GM21619 (cell line): ENCODE data around the gene MEGF6.

Experiments used
- ATAC-seq: cut with Tn5 transposase; IDR thresholded peaks from one replicate; pipeline ENCODE4 v1.9.1; 2021; ENCODE audit not compliant: unreplicated experiment

Gene MEGF6

DNA sequence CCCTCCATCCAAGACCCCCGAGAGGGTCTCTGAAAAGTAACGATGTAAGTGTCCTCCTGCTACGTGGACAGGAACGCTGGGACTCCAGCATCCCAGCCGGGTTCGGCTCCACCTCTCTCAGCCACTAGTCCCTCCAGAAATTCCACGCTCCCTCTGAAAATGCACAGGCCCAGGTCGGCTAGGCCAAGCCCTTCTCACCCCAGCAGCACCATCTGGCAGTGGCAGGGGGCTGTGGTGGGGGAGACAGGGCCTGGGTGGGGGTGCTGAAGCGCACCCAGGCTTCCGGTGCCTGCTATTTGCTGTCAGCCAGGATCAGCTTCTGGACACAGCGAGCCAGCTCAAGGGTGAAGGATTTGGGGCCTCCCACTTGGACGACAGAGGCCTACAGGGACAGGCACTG lies 83.5 kb downstream of the MEGF6 start:
- no peak for ATAC-seq

DNA sequence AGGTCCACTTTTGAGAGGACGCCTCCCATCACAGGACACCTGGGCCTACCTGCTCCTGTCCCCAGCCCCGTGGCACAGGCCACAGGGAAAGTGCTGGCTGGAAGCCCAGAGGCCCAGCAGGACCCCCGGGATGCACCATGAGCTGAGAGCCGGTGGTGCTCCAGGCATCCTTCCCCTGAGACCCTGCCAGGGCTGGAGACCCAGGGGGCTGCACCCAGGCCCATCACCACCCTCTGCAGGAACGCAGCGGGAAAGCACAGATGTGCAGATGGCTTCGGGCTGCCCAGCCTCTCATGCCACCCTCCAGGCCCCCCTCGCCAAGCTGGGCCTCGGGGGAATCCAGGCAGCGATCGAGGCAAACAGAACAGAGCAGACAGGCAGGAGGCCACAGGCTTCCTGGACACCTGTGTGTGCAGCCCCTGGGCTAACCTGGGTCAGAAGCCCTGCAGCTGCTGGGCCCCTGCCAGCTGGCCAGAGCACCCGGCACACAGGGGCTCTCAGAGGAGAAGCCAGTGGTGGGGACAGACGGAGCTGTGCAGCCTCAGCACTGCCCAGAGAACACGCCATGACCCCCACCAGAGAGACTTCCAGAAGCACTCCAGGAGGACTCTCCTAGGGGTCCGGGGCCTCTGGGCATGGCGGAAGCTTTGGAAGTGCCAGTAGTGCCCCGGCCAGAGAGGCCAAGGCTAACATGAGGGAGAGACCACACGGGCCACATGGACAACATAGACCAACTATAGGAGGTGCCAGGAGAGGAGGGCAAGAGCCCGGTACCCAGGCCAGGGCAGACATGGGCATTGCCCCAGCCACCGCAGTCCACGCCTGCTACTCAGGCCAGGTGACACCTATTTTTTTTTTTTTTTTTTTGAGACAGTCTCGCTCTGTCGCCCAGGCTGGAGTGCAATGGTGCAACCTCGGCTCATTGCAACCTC lies 85.5 kb downstream of the MEGF6 start:
- ATAC-seq = no peak

DNA sequence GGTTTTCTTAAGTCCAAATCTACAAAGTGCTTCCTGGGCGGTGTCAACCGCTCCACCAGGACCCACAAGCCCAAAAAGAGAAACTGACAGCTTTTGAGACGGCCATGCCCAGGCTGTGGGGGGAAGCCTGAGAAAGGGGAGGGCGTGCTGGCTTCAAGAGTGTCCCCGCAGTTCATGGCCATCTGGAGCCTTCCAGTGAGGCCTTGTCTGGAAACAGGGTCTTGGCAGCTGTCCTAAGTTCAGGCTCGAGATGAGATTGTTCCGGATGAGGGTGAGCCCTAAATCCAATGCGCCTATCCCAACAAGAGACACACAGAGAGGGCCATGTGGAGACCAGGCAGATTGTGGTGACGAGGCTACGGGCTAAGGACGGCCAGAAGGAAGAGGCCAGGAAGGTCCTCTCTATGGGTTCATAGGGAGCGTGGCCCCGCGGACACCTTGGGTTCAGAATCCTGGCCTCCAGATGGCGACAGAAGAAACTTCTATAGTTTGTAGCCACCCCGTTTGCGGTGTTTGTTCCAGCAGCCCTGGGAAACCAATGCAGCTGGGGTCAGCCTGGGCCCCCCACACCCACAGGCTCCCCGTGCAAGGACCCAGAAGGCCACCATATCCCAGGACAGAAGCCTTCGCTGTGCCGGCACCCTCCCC lies 86.6 kb downstream of the MEGF6 start:
- no peak for ATAC-seq

GRCh38 chr1:3523980-3524379 lies 87.3 kb downstream of the MEGF6 start:
- ATAC-seq = no peak

GRCh38 chr1:3522564-3523265 lies 88.6 kb downstream of the MEGF6 start:
- no peak for ATAC-seq

- no peak for ATAC-seq
These were observed 89.2 kb downstream of the MEGF6 start for GRCh38 chr1:3522112-3522511.

GRCh38 chr1:3521426-3521825 lies 89.9 kb downstream of the MEGF6 start:
- no peak for ATAC-seq

DNA sequence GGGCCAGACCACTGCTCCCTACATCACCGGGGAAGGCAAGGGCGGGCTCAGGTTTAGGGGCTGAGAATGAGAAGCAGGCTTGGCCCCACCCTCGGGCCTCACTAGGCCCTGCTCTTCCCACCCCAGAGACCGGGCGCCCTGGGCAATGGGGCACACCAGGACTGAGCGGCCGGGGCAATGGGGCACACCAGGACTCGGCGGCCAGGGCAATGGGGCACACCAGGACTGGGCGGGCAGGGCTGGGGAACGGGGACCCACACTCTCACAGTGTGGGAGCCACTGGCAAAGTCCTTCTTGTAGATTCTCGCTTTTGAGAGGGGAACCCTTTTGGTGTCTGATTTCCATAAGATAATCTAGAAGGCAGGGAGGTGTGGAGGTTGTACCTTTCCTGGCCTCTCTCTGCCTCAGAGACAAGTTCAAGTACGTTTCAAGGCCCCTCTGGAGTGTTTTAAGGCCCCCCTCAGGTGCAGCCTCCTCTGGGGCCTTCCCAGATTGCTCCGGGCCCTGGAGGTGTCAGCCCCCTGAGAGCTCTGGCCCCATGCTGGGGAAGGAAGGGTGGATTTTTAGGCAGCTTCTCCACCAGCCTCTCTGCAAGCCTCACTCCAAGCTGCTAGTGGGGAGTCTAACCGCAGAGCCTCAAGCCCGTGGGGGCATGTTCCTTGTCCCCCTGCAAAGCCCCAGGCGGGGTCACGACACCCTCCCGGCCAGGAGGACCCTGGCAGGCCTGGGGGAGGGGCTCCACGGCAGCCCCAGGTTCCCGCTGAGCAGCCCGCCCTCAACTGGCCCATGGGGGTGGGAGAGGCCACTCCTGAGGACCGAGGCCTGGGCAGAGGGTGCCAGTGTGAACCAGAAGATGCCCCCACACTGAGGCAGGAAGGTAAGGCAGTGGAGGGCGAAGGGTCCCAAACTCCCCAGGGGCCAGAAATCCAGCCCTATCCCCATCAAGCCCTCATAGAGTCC lies 90.6 kb downstream of the MEGF6 start:
- ATAC-seq = no peak

DNA sequence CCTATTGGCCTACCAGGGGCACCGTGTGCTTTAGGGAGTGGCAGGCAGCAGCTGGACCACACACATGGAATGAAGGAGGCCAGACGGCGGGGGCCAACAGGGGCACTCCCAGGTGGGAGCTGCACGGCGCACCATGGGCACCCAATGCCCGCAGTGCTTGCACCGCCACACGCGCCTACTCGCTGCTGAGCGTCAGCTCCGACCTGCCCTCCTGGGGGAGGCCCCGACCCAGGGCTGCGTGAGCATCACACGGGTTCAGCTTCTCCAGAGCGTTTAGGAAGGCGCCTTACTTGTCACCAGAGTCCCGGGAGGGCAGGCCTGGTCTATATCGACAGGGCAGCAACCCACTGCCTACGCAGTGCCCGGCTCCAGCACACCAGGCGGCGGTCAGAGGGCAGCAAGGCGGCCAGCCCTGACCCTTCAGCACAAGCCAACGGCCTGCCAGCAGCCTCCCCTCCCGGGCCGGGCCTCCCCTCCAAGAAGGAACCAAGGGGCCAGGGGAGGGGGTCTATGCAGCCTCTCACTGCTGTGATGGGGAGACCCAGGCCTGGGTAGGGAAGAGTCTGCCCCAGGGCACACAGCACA lies 91.9 kb downstream of the MEGF6 start:
- ATAC-seq = no peak

- no peak for ATAC-seq
These were observed 92.6 kb downstream of the MEGF6 start for GRCh38 chr1:3518756-3519155.

GRCh38 chr1:3518256-3518655 lies 93.1 kb downstream of the MEGF6 start:
- no peak for ATAC-seq

DNA sequence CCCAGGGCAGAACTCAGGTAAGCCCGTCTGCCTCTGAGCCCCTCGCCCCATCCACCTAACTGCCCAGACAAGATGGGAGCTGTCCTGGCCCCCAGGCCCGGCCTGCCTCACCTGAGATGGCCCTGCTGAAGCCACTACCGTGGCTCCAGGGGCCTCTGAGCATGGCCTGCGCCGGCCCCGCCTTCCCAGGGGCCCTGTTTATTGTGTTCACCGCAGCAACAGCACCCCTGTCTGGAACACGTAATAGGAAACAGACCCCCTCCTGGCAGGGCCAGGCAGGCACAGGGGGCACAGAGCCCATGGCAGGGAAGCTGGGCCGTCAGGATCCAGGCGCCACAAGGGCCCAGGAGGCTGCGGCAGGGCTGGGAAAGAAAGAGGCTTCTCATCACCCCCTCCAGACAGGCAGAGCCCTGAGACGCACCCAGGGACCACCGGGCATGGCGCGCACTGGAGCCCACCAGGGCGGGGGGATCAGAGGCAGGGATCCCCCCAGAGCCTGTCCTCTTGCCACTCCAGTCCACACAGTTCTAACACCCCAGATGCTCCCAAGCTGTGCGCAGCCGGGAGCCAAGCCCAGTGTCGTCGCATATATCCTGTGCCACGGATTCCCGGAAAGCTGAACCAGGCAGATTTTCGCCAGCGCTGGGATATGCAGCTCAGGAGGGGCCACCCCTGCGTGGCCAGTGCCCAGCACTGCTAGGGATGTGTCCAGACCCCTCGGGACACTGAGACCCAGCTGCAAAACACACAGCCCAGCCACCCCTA lies 94.2 kb downstream of the MEGF6 start:
- no peak for ATAC-seq

GRCh38 chr1:3516481-3516869 lies 94.8 kb downstream of the MEGF6 start:
- ATAC-seq = no peak

DNA sequence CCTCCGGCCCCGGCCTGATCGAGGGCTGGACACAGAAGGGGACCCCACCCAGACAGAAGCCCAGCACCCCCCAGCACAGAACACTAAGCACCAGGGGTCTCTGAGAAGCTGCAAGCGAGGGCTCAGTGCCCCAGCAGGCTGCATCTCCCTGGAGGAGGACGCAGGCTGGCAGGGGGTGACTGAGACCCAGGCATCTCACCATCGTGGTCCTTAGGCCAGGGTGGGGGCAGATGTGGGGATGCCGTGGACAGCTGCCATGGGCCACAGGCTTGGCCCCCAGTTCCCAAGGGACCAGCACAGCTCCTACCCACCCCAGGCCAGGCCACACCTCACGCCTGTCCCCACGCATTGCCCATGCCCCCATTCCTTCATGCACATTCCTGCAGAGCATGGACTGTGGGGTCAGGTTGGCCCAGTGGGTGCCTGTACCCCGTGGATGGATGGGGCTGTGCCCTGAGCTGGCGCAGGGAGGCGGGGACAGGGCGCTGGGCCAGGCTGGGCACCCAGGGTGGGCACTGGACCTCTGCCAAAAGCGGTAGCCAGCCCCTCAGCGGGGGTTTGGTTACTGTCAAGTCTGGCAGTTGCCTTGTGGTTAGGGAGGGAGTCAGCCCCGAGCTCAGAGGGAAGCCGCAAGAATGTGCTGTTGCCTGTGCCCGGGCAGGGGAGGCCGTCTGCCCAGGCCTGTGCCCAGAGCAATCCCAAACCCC lies 95.4 kb downstream of the MEGF6 start:
- ATAC-seq = no peak

- ATAC-seq = no peak
These were observed 96.0 kb downstream of the MEGF6 start for GRCh38 chr1:3515272-3515671.

DNA sequence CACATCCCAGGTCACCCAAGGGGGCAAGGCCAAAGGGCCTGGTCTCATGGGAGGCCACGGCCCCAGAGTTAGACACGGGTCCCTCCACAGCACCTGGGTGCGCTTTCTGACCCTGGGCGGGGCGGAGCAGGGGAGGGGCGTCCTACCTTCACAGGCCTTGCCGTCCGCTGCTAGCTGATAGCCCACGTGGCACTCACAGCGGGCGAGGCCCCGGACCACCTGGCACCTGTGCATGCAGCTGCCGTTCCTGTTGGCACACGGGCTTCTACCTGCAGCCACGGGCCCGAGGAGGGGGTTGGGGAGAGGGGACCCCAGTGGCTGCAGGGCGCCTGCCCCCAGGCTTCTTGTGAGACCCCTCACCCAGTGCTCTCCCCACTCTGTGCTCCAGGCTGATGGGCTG lies 96.9 kb downstream of the MEGF6 start:
- ATAC-seq = no peak

GRCh38 chr1:3511856-3512255 lies 99.5 kb downstream of the MEGF6 start:
- no peak for ATAC-seq

GRCh38 chr1:3511306-3511705 lies 100.0 kb downstream of the MEGF6 start:
- no peak for ATAC-seq

- ATAC-seq = no peak
These were observed 100.4 kb downstream of the MEGF6 start for GRCh38 chr1:3510956-3511250.
